AG04449 (cell line): ENCODE measurements around the gene VANGL1.

ENCODE experiments used
- CTCF ChIA-PET: fragments of 350-600 bp; formaldehyde crosslinking; extraction: SDS; loops from one replicate; lab custom pipeline; 2021; ENCODE audit warnings: antibody characterized with exemption; lab: Yijun Ruan, JAX
- POLR2A ChIA-PET: fragments of 400-600, 350-600 bp; formaldehyde crosslinking; extraction: SDS; loops from one replicate; lab custom pipeline; 2020; ENCODE audit warnings: antibody characterized with exemption, inconsistent platforms; lab: Yijun Ruan, JAX
- DNase-seq: peaks from one replicate; pipeline ENCODE4 v3.0.0-alpha.2; 2010; ENCODE audit warnings: low read depth, low spot score
- H3K4me3 ChIP-seq: 2 replicates; pipeline ENCODE4 v1.5.1; 2011; ENCODE audit warnings: low read depth, mild to moderate bottlenecking, control low read depth, low read length
- TF ChIP-seq, protein P1 (sequence below): IDR thresholded peaks from one replicate; pipeline ENCODE4 v1.5.1; 2011; ENCODE audit warnings: mild to moderate bottlenecking, moderate library complexity, low read length, control low read depth, inconsistent platforms; ENCODE audit not compliant: insufficient read depth; ENCODE audit errors: missing control alignments

Gene VANGL1

DNA sequence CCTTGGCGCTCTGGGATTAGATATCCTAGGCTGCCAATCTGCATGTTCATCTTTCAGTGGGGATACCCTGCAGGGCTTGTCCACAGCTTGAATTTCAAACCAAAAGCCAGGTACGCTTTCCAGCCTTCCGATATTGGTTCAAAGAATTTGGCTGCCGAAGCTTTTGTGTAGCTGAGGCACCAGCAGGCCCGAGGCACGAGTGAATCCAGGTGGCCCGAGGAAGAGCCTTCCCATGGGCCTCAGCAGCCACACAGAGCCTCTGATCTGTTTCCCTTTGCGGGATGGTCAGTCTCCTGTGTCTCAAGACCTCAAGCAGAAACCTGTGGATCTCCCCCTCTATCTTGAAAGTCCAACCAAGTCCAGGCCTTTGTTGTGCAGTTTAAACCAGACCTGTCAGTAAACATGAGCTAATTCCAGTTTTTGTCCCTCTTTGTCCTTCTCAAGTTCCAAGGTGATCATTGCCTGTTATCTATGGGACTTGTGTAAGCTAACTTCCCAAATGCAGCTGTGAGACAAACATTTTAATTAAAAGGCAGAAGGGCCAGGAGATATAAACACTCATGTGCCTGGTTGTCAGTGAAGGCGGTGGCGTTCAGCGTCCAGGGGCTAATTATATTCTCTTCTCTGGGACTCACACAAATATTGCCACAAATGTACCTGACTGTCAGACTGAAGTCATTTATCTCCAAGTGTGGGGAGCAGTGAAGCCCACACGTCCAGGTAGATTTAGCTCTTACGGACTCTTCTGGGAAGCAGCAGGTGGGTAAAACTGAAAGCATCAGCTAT lies 30.6 kb downstream of the VANGL1 start:
- TF ChIP-seq, protein P1, sequence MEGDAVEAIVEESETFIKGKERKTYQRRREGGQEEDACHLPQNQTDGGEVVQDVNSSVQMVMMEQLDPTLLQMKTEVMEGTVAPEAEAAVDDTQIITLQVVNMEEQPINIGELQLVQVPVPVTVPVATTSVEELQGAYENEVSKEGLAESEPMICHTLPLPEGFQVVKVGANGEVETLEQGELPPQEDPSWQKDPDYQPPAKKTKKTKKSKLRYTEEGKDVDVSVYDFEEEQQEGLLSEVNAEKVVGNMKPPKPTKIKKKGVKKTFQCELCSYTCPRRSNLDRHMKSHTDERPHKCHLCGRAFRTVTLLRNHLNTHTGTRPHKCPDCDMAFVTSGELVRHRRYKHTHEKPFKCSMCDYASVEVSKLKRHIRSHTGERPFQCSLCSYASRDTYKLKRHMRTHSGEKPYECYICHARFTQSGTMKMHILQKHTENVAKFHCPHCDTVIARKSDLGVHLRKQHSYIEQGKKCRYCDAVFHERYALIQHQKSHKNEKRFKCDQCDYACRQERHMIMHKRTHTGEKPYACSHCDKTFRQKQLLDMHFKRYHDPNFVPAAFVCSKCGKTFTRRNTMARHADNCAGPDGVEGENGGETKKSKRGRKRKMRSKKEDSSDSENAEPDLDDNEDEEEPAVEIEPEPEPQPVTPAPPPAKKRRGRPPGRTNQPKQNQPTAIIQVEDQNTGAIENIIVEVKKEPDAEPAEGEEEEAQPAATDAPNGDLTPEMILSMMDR: no peak
- CTCF ChIA-PET: interaction anchor here (1.6 kb wide), 1 partner anchor 34 kb away, joined by 7 read pairs; no protein-coding TSS in a partner anchor
- no peak for DNase-seq
- POLR2A ChIA-PET: no interaction called here
- H3K4me3 ChIP-seq: no peak overlapping the region

DNA sequence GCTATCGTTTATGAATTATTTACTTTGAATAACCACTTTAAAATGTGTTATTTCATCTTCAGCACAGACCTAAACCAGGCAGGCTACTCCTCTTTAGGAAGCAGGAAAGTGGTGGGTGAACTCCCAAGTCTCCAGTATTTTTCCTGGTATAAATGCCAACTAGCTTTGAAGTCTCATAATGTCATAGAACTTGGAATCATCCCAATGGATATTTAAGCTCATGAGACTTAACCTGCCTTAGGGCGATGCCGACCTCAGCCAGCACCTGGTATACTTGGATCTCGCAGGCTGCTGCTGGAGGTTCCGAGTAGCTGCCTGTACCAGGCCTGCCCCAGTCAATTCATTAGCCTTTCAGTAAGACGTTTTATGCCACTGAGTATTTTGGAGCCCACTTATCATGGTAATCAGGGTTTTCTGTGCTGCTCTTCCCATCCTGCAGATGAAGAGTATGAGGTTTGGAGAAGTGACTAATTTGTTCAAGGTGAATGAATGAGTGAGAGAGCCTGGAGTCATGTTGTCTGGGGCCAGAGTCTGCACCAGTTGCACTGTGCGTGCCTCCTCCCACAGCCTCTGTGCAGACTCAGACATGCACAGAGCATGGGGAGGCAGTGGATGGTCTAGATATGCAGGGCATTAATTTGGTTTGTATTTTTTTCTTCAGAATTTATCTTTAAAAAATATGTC lies 34.9 kb downstream of the VANGL1 start:
- H3K4me3 ChIP-seq: no peak overlapping the region
- CTCF ChIA-PET: interaction anchor here (3.2 kb wide), 1 partner anchor 30 kb away, joined by 16 read pairs; no protein-coding TSS in a partner anchor
- POLR2A ChIA-PET: no interaction called here
- no peak for DNase-seq
- TF ChIP-seq, protein P1: no peak

DNA sequence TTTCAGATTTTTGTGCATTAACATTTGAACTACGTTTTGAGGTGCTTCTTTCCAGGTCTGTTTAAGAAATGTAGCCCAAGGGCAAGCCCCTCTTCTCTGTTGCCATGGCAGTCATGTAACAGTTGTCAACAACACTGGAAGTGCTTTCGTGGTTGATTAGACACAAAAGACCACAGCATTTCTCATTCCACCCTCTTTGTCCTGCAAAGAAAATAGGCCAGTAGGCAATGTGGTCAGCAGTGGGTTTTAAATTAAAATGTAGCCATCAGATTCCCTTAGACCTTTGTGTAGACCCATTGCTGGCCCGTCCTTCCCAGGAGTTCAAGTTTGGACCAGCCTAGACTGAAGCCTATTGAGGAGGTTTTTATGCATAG lies 35.4 kb downstream of the VANGL1 start:
- TF ChIP-seq, protein P1: no peak
- H3K4me3 ChIP-seq: no peak overlapping the region
- ChIA-PET CTCF (interaction anchor here (3.2 kb wide), 1 partner anchor 29 kb away, joined by 16 read pairs; no protein-coding TSS in a partner anchor), POLR2A (no interaction called here)
- DNase-seq: no peak

DNA sequence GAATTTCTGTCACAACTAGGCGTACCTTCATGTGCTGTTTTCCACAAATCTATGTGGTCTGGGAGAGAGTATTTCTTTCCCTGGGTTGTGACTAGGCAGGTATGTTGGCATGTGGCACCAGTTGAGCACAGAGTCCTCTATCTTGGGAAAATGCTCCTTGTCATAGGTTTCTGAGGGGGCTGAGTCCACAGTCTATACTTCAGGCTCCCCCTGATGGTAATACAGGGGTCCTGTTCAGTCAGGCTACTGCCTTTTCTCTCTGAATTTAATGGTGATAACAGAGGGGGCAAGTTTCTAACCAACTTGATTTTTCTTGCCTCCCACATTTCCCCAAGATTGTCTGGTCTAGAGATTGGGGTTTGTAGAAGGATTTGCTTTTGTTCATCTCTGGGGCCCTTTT lies 35.8 kb downstream of the VANGL1 start:
- CTCF ChIA-PET: interaction anchor here (3.6 kb wide), 1 partner anchor 29 kb away, joined by 20 read pairs; no protein-coding TSS in a partner anchor
- TF ChIP-seq, protein P1: no peak
- no peak for DNase-seq
- H3K4me3 ChIP-seq: no peak overlapping the region
- POLR2A ChIA-PET: no interaction called here

DNA sequence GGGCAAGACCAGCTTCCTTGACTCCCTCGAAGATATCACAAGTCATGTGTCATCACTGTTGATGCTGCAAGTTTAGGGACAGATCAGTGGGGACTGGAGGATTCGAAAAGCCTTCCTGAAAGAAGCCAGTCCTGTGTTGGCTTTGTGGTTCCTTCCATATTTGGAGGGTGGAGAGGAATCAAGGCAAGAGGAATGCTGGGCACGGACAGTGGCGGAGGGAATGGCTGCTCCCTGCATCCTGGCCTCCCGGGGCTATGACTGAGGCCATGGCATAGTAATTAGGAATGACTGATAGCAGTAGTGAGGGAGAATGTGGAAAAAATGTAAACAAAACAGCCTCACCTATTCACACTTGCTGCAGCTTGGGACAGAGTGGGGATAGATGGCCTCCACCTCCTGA lies 36.4 kb downstream of the VANGL1 start:
- TF ChIP-seq, protein P1: no peak
- POLR2A ChIA-PET: no interaction called here
- H3K4me3 ChIP-seq: no peak overlapping the region
- CTCF ChIA-PET: interaction anchor here (1.1 to 3.6 kb wide), 2 partner anchors 29 to 81 kb away, joined by 3 to 20 read pairs; no protein-coding TSS in a partner anchor
- DNase-seq: no peak

DNA sequence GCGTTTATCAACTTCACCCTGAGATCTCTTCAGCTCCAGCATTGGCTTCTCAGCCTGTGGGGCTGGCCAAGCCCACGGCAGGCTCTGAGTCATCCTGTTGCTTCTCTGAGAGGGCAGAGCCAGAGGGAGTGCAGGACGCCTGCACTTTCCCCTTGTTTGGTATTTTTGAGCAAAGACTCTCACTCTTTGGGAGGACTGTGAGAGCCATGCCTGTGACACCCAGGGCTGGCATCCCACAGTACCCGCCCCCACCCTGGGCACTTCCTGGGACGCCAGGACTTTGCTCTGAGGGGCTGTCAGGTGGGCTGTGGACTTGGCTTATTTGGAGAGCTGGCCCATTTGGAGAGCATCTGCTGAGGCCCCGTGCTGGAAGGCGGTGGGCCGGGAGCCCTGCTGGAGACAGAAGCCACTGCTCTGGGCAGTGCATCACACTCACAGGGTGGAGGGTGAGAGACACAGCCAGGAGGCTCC lies 37.4 kb downstream of the VANGL1 start:
- ChIA-PET CTCF (interaction anchor here (1.1 to 3.6 kb wide), 3 partner anchors 8 to 82 kb away, joined by 3 to 20 read pairs (median 6); no protein-coding TSS in a partner anchor), POLR2A (interaction anchor here (0.7 kb wide), 1 partner anchor 84 kb away, joined by 3 read pairs; no protein-coding TSS in a partner anchor)
- no peak for DNase-seq
- H3K4me3 ChIP-seq: no peak overlapping the region
- TF ChIP-seq, protein P1: no peak
